ENCODE measurements around the gene PRAMEF13. TPM values are rescaled to one million over a fixed set of nuclear protein-coding genes. Genes with fewer than 3 reads are reported as not detected.
"Not testable (repeated sequence)": the region's sequence is repeated elsewhere in the genome, so short reads cannot be mapped to it uniquely, and the experiment has no call there.

Gene PRAMEF13, protein sequence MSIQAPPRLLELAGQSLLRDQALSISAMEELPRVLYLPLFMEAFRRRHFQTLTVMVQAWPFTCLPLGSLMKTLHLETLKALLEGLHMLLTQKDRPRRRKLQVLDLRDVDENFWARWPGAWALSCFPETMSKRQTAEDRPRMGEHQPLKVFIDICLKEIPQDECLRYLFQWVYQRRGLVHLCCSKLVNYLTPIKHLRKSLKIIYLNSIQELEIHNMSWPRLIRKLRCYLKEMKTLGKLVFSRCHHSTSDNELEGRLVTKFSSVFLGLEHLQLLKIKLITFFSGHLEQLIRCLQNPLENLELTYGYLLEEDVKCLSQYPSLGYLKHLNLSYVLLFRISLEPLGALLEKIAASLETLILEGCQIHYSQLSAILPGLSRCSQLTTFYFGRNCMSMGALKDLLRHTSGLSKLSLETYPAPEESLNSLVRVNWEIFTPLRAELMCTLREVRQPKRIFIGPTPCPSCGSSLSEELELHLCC
- not detected in 2 replicates for total RNA-seq (2014; rRNA removed; shearing (Covaris generic))
- not detected in 2 replicates for polyA plus RNA-seq (2015; cell fraction: cytosol; rRNA removed)
- not detected in 2 replicates for polyA plus RNA-seq (2015; cell fraction: nucleus; rRNA removed)

GRCh38 chr1:13201309-13201708 lies at the start of gene PRAMEF13:
Gene PRAMEF13, minus strand, starts transcription at chr1:13201409. Its CDS starts 1,820 bp downstream, at chr1:13199589.
- in situ Hi-C loops (cut with HindIII; ENCODE audit: low pct_unique_long_range_greater_than_20kb, low sequenced_read_pairs) = not testable (repeated sequence)

DNA sequence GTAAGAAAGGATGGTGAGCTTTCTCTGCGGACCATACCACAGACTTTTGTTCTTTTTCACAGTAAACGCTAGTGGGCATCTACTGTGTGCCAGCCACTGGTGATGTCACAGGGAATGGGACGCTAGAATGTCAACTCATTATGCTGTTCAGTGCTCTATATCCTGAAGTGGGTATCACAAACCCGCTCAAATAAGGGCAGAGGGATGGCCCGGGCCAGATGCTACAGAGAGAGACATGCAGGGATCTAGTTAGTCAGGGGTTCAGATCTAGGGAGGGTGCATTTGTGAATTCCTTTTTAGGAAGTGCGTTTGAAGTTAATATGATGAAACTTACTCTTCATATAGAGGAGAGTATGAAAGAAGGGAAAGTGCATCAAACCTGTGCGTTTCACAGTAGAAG lies 45.9 kb upstream of the PRAMEF13 start:
- DNase-seq (ENCODE audit: low read depth, low spot score); in situ Hi-C loops (cut with HindIII; ENCODE audit: low pct_unique_long_range_greater_than_20kb, low sequenced_read_pairs): not testable (repeated sequence)

More at GRCh38 chr1:13201309-13201708, at the start of gene PRAMEF13:
- DNase-seq (ENCODE audit: low read depth, low spot score) = not testable (repeated sequence)

DNA sequence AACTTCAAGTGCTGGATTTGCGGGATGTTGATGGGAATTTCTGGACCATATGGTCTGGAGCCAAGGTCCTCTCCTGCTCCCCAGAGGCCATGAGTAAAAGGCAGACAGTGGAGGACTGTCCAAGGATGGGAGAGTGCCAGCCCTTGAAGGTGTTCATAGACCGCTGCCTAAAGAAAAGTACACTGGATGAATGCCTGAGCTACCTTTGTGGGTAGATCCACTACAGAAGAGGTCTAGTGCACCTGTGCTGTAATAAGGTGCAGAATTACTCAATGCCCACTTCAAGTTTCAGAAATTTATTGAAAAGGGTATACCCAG lies 45.3 kb upstream of the PRAMEF13 start:
- DNase-seq (ENCODE audit: low read depth, low spot score); in situ Hi-C loops (cut with HindIII; ENCODE audit: low pct_unique_long_range_greater_than_20kb, low sequenced_read_pairs): not testable (repeated sequence)

DNA sequence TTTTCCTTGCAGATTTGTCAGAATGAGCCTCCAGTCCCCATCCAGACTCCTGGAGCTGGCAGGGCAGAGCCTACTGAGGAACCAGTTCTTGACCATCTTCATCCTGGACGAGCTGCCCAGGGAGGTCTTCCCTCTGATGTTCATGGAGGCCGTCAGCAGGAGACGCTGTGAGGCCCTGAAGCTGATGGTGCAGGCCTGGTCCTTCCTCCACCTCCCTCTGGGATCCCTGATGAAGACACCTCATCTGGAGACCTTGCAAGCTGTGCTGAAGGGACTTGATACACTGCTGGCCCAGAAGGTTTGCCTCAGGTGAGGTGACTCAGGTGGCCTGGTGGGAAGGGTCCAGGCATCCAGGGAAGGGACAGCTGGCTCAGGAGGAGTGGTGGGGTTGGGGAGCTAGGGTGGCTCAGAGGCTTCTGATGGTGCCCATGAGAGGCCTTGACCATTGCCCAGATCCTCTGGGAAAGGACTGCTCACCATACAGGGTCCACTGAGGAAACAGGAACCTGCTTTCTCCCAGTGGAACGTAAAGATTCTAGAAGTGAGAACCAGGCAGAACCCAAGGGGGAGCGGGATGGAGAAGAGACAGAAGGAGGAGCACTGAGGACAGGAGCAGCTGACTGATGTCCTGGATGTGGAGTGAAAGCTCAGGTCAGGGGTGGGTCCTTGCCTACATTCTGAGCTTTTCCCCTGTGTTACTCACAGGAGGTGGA lies 44.8 kb upstream of the PRAMEF13 start:
- DNase-seq (ENCODE audit: low read depth, low spot score); in situ Hi-C loops (cut with HindIII; ENCODE audit: low pct_unique_long_range_greater_than_20kb, low sequenced_read_pairs): not testable (repeated sequence)

GRCh38 chr1:13243536-13244263 lies 42.5 kb upstream of the PRAMEF13 start:
- DNase-seq (ENCODE audit: low read depth, low spot score); in situ Hi-C loops (cut with HindIII; ENCODE audit: low pct_unique_long_range_greater_than_20kb, low sequenced_read_pairs): not testable (repeated sequence)

- in situ Hi-C loops (cut with HindIII; ENCODE audit: low pct_unique_long_range_greater_than_20kb, low sequenced_read_pairs); DNase-seq (ENCODE audit: low read depth, low spot score): not testable (repeated sequence)
Measured at GRCh38 chr1:13239633-13240032, 38.4 kb upstream of the PRAMEF13 start.

DNA sequence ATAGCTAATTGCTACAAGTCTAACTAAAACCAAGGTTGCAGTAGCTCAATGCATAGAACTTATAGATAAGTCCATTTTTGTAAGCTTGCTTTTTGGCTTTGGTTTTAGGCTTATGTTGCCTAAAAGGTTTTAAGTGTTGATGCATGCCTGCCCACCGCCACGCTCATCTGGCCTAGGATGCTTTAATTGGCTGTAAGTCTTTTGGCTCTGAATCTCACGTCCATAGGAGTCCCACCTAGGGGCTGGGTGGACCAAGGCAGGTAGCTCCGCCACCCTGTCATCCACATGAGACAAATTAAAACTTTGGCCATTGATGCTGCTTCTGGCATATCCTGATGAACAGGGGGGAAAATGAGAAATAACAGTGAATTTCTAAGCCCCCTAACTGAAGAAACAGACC lies 36.4 kb upstream of the PRAMEF13 start:
- in situ Hi-C loops (cut with HindIII; ENCODE audit: low pct_unique_long_range_greater_than_20kb, low sequenced_read_pairs); DNase-seq (ENCODE audit: low read depth, low spot score): not testable (repeated sequence)

GRCh38 chr1:13234057-13234456 lies 32.8 kb upstream of the PRAMEF13 start:
- in situ Hi-C loops (cut with HindIII; ENCODE audit: low pct_unique_long_range_greater_than_20kb, low sequenced_read_pairs); DNase-seq (ENCODE audit: low read depth, low spot score): not testable (repeated sequence)

GRCh38 chr1:13232056-13232455 lies 30.8 kb upstream of the PRAMEF13 start:
- in situ Hi-C loops (cut with HindIII; ENCODE audit: low pct_unique_long_range_greater_than_20kb, low sequenced_read_pairs); DNase-seq (ENCODE audit: low read depth, low spot score): not testable (repeated sequence)

DNA sequence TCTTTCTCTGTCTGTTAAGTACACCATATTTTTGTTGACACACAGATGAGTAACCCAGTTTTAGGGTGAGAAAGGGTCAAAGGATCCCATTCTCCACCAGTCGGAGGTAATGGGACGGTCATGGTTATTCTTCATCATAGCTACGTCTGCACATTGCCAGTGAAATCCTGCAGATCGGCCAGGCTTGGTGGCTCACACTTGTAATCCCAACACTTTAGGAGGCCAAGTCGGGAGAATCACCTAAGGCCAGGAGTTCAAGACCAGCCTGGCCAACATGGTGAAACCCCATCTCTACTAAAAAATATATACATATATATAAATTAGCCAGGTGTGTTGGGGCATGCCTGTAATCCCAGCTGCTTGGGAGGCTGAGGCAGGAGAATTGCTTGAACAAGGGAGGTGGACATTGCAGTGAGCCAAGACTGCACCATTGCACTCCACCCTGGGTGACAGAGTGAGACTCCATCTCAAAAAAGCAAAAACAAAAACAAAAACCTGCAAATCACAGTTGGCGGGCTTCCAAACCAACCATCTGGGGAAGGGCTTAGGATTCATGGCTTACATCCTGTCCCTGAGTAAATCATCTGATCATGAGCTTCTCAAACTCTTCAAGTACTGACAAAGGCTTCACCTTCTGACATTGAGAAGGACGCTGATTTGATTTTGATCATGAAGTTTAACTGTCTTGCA lies 30.0 kb upstream of the PRAMEF13 start:
- in situ Hi-C loops (cut with HindIII; ENCODE audit: low pct_unique_long_range_greater_than_20kb, low sequenced_read_pairs) = not testable (repeated sequence)

GRCh38 chr1:13230601-13231000 lies 29.4 kb upstream of the PRAMEF13 start:
- in situ Hi-C loops (cut with HindIII; ENCODE audit: low pct_unique_long_range_greater_than_20kb, low sequenced_read_pairs); DNase-seq (ENCODE audit: low read depth, low spot score): not testable (repeated sequence)

More for the DNA sequence above, 30.0 kb upstream of the PRAMEF13 start:
- not testable (repeated sequence) for DNase-seq (ENCODE audit: low read depth, low spot score)

- in situ Hi-C loops (cut with HindIII; ENCODE audit: low pct_unique_long_range_greater_than_20kb, low sequenced_read_pairs); DNase-seq (ENCODE audit: low read depth, low spot score): not testable (repeated sequence)
Measured at GRCh38 chr1:13230096-13230495, 28.9 kb upstream of the PRAMEF13 start.

GRCh38 chr1:13228343-13228781 lies 27.2 kb upstream of the PRAMEF13 start:
- in situ Hi-C loops (cut with HindIII; ENCODE audit: low pct_unique_long_range_greater_than_20kb, low sequenced_read_pairs) = no loop called here

GRCh38 chr1:13227271-13228055 lies 26.3 kb upstream of the PRAMEF13 start:
- DNase-seq (ENCODE audit: low read depth, low spot score); in situ Hi-C loops (cut with HindIII; ENCODE audit: low pct_unique_long_range_greater_than_20kb, low sequenced_read_pairs): not testable (repeated sequence)

More at GRCh38 chr1:13228343-13228781, 27.2 kb upstream of the PRAMEF13 start:
- DNase-seq (ENCODE audit: low read depth, low spot score) = peak; percentile 59

GRCh38 chr1:13225675-13226204 lies 24.5 kb upstream of the PRAMEF13 start, which contains the start of gene PRAMEF18:
Gene PRAMEF18, minus strand, starts transcription at chr1:13226154. Its CDS starts 48 bp downstream, at chr1:13226106.
- in situ Hi-C loops (cut with HindIII; ENCODE audit: low pct_unique_long_range_greater_than_20kb, low sequenced_read_pairs); DNase-seq (ENCODE audit: low read depth, low spot score): not testable (repeated sequence)
